Breast epithelium (tissue), 3 donors: ENCODE measurements around the gene BIK.
"Not testable (repeated sequence)": the region's sequence is repeated elsewhere in the genome, so short reads cannot be mapped to it uniquely, and the experiment has no call there.

Experiments
- POLR2A ChIP-seq: fragments of 450-650 bp; IDR thresholded peaks from one replicate; pipeline ENCODE4 v1.6.1; 2016; ENCODE audit warnings: antibody characterized with exemption, mild to moderate bottlenecking, moderate library complexity
- TF ChIP-seq, protein P1 (sequence below), 3 donors: fragments of 450-650 bp; IDR thresholded peaks; one replicate each; pipeline ENCODE4 v1.5.1; 2016 to 2017; ENCODE audit warnings: antibody characterized with exemption in 3 of 3, mild to moderate bottlenecking in 3 of 3, moderate library complexity in 3 of 3

DNA sequence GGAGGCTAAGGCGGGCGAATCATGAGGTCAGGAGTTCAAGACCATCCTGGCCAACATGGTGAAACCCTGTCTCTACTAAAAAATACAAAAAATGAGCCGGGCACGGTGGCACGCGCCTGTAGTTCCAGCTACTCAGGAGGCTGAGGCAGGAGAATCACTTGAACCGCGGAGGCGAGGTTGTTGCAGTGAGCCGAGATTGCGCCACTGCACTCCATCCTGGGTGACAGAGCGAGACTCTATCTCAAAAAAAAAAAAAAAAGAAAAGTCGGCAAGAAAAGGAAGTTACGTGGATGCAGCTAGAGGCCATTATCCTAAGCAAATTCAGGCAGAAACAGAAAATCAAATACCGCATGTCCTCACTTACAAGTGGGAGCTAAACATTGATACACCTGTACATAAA is 35.8 kb downstream of the BIK start:
- TF ChIP-seq, protein P1, sequence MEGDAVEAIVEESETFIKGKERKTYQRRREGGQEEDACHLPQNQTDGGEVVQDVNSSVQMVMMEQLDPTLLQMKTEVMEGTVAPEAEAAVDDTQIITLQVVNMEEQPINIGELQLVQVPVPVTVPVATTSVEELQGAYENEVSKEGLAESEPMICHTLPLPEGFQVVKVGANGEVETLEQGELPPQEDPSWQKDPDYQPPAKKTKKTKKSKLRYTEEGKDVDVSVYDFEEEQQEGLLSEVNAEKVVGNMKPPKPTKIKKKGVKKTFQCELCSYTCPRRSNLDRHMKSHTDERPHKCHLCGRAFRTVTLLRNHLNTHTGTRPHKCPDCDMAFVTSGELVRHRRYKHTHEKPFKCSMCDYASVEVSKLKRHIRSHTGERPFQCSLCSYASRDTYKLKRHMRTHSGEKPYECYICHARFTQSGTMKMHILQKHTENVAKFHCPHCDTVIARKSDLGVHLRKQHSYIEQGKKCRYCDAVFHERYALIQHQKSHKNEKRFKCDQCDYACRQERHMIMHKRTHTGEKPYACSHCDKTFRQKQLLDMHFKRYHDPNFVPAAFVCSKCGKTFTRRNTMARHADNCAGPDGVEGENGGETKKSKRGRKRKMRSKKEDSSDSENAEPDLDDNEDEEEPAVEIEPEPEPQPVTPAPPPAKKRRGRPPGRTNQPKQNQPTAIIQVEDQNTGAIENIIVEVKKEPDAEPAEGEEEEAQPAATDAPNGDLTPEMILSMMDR (IDR thresholded peaks at IDR 0.05) = not testable (repeated sequence)
- not testable (repeated sequence) for TF ChIP-seq POLR2A
